Testis (tissue), 2 donors: ENCODE data around the gene ZNF827.

Experiments used
- POLR2A ChIP-seq: fragments of 450-650 bp; IDR thresholded peaks from one replicate; pipeline ENCODE4 v1.6.1; 2017; ENCODE audit warnings: antibody characterized with exemption, mild to moderate bottlenecking, moderate library complexity
- TF ChIP-seq, protein P1 (sequence below), 3 experiments: fragments of 450-650 bp in 2 of 3; fragments of 200-600 bp in 1 of 3; sonication (generic) in 1 of 3; IDR thresholded peaks; one replicate each; pipeline ENCODE4 v1.5.1; 2016 to 2019; ENCODE audit warnings: antibody characterized with exemption in 3 of 3, mild to moderate bottlenecking in 2 of 3, moderate library complexity in 1 of 3

DNA sequence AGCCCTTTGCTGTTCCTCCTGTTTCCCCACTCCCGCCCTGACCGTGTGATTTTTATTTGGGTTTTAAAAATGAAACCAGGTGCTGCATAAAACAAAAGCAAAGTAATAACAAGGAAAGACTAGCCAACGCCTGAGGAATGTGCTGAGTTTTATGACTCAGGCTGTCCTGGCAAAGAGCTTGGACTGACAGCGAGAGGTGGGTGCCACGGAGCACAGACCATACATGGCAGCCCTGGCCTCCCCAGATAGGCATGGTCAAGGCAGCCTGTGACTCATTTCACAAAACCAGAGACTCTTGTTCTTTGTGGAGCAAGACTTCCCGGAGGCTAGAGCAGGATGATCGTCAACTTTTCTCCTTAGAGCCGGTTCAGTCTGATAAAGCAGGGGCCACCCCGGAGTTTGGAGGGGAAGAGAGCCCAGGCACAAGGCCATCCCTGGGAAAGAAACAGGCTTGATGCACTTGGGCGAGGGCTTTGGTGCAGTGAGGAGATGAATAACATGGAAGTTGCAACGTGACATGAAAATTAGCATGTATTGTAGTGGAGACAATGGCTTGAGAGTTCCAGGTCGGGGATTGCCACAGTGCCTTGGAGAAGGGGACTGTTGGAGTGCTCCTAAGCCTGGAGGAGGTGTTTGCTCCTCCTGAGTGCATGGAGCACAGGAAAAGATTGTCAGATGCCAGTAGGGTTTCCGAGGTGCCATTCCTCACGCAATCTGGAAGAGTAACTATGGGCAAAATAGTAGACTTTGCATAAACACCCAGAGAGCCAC, 203.9 kb downstream of the ZNF827 start:
- TF ChIP-seq, protein P1, sequence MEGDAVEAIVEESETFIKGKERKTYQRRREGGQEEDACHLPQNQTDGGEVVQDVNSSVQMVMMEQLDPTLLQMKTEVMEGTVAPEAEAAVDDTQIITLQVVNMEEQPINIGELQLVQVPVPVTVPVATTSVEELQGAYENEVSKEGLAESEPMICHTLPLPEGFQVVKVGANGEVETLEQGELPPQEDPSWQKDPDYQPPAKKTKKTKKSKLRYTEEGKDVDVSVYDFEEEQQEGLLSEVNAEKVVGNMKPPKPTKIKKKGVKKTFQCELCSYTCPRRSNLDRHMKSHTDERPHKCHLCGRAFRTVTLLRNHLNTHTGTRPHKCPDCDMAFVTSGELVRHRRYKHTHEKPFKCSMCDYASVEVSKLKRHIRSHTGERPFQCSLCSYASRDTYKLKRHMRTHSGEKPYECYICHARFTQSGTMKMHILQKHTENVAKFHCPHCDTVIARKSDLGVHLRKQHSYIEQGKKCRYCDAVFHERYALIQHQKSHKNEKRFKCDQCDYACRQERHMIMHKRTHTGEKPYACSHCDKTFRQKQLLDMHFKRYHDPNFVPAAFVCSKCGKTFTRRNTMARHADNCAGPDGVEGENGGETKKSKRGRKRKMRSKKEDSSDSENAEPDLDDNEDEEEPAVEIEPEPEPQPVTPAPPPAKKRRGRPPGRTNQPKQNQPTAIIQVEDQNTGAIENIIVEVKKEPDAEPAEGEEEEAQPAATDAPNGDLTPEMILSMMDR (IDR thresholded peaks at IDR 0.05) = no peak
- TF ChIP-seq POLR2A = no peak
